22Rv1 (cell line): ENCODE data around the gene BPGM.

Experiments
- CTCF ChIP-seq: fragments of 450-650 bp; IDR thresholded peaks from 2 replicates; pipeline ENCODE4 v1.5.1; 2017; ENCODE audit warnings: mild to moderate bottlenecking
- ZFX ChIP-seq: fragments of 450-650 bp; IDR thresholded peaks from 2 replicates; pipeline ENCODE4 v1.6.1; 2017; ENCODE audit warnings: antibody characterized with exemption, borderline replicate concordance

- no peak for TF ChIP-seq CTCF
- TF ChIP-seq ZFX: no peak
Observed at GRCh38 chr7:134697205-134697886, 50.7 kb downstream of the BPGM start.
